HG02798 (cell line): ENCODE data around the gene CTNNBL1.

Experiments
- ATAC-seq: cut with Tn5 transposase; IDR thresholded peaks from one replicate; pipeline ENCODE4 v1.9.1; 2021; ENCODE audit warnings: mild to moderate bottlenecking; ENCODE audit not compliant: unreplicated experiment, poor library complexity

The CTNNBL1 gene

DNA sequence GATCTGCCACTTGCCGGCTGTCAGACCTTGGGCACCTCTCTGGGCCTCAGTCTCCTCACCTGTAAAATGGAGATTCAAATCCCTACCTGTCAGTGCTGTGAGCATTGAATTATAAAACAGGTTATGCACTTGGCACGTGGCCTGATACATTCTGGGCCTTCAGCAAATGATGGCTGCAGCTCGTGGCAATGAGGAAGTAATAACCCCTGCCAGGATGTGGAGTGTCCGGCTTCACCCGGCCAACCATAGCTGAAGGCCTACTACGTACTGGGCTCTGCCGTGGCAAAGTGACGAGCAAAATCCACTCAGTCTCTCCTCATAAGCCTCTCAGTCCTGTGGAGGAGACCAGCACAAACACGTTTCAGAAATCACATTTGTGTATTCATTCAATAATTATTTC, 198.2 kb downstream of the CTNNBL1 start:
- no peak for ATAC-seq

DNA sequence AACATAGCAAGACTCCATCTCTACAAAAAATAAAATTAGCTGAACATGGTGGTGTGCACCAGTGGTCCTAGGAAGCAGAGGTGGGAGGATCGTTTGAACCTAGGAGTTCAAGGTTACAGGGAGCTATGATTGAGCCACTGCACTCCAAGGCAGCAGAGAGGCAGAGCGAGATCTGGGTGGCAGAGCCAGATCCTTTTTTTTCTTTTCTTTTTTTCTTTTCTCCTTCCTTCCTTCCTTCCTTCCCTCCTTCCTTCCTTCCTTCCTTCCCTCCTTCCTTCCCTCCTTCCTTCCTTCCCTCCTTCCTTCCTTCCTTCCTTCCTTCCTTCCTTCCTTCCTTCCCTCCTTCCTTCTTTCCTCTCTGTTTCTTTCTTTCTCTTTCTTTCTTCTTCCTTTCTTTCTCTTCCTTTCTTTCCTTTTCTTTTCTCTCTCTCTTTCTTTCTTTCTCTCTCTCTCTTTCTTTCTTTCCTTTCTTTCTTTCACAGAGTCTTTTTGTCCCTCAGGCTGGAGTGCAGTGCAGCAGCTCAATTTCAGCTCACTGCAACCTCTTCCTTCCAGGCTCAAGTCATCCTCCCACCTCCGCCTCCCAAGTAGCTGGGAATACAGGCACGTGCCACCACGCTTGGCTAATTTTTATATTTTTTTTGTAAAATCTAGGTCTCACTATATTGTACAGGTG, 199.9 kb downstream of the CTNNBL1 start:
- ATAC-seq, result no peak

DNA sequence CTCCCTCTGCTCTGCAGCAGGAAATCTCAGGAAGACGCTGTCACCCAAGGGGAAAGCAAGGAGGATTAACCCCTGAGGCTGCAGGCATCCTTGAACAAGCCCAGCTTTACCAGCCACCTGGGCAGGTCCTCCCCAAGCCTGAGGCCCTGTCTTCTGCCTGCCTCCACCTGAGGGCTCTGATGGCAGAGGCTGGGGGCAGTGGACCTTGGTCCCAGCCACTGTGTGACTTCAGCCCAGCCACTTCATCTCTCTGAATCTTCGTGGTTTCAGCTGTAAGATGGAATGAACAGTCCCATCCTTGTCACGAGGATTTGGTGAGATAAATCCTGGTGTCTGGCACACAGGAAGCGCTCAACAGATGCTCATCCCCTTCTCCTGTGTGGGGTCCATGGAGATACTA, 200.6 kb downstream of the CTNNBL1 start:
- ATAC-seq, result no peak

DNA sequence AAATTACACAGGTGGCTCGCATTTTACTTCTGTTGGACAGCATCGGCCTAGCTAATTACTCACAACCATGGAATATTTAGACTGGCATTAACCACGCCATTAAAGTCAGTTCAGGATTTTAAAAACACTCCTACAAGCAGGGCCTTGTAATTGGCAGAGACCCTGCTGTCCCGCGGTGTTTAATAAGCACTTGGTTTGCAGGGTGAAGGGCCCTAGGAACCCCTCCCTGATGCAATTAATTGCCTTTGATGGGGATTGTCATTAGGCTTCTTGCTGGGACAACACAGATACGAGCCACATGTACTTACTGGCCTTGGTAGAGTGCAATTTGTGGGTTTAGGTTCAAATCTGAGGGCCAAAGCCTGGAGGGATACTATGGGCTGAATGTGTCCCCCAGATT, 201.3 kb downstream of the CTNNBL1 start:
- no peak for ATAC-seq

DNA sequence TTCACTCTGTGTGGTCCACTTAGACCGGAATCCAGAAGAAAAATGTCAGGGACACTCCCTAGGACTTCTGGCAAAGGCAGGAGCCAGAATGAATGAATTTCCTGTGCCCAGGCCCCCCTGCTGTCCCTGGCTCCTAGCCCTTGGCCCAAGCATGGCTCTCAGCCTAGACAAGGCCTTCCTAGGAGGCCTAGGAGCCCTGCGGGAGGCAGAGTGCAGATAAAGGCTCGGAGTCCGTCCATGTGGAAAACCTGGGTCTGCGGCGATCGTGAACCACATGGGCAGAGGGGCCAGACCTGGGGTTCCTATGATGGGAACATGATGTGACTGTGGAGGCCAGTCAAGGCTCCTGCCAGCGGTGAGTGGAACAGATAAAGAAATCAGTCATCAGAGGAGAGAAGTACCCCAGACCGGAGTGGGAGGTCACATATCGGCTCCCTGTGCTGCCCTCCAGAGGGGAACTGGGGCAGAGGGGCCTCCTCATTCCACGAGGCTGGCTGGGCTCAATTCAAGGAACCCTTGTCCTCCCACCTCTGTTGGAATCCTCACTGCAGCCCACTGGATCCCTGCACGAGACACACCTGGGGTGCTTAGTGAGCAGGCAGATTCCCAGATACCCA, 203.2 kb downstream of the CTNNBL1 start:
- ATAC-seq, result no peak

DNA sequence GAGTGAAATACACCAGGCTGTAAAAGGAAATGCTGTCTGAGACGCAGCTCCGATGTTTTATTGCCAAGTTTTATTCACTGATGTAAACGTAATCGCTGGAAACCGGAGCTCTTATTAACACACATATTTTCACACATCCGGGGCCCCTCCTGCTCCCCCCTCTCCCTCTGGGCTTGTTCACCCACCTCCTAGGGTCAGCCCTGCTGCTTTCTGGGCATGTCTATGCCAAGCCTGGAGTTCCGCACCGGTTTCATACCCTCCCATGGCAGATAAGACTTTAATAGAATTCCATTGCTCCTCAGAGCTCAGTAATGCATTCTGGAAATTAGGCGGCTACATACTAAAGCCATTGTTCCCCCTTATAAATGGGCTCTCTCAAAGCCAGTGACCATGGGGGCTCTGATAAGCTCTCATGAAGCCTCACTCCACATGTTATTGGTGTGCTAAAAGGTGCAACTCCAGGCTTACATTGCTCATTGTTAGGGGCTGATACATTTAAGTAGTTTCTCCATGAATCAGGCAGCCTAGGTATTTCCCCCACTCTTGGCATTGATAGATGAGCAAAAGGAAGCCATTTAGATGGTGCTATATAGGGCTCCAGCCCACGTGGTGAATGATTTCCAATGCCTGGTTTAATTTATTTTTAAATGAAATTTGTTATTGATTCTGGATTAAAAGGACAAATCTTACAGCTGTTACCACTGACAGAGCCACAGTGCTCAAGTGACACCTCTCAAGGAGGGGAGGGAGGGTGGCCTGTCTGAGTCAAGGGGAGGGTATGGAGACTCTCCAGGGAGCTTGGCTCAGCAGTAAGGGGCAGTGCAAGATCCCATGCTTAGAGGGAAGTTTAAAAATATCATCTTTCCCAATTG, 204.6 kb downstream of the CTNNBL1 start:
- ATAC-seq, result no peak

DNA sequence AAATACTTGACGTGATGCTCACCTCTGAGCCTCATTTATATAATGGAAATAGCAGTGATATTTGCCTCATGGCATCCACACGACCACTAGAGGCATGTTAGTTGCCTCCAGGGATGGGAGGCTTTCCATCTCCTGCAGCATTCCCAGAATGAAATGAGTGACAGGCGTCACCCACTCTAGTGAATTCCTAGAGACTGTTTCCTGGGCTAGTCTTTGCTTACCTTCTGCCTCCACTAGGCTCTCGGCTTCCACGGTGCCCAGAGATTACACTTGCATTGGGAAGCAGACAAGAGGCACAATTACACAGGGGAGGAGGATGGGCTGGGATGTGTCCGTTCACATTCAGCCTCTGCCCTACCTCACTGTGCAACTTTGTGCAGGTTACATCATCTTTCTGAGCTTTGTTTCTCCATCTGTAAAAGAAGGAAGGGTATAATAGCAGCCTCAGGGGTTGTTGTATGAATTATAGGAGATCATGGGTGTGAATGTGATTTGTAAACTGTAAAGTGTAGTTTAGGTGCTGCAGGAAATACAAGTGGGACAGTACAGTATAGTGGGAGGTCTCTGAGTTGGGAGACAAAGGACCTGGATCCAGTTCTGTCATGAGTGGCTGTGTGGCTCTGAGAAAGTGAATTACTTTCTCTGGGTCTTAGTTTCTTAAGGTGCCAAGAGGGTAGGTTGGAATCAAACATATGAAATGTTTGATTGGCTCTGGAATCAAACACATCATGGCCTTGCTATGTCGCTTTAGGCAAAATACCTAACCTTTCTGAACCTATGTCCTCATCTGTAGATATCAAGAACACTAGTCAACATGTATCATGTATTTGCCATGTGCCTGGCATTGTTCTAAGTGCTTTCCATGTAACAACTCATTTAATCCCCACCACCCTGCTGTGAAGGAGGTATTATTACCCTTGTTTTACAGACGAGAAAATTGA, 205.5 kb downstream of the CTNNBL1 start:
- no peak for ATAC-seq

DNA sequence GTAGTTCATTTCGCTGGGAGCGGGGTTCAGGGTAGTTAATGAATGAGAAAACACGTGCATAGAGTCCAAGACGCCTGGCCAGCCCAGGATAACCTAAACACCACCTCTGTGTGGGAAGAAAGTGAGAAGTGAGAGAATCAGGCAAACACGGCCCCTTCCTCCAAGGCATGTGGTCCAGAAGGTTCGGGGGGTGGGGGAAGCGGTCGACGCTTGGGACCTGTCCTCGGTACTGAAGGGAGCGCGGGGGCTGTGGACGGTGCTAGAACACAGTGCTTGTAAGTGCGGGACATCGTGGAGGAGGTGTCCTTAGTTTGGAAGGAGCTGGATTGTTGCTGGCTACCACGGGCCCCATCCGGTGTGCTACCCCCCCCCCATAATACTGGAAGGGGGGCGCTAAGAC, 207.4 kb downstream of the CTNNBL1 start:
- no peak for ATAC-seq

DNA sequence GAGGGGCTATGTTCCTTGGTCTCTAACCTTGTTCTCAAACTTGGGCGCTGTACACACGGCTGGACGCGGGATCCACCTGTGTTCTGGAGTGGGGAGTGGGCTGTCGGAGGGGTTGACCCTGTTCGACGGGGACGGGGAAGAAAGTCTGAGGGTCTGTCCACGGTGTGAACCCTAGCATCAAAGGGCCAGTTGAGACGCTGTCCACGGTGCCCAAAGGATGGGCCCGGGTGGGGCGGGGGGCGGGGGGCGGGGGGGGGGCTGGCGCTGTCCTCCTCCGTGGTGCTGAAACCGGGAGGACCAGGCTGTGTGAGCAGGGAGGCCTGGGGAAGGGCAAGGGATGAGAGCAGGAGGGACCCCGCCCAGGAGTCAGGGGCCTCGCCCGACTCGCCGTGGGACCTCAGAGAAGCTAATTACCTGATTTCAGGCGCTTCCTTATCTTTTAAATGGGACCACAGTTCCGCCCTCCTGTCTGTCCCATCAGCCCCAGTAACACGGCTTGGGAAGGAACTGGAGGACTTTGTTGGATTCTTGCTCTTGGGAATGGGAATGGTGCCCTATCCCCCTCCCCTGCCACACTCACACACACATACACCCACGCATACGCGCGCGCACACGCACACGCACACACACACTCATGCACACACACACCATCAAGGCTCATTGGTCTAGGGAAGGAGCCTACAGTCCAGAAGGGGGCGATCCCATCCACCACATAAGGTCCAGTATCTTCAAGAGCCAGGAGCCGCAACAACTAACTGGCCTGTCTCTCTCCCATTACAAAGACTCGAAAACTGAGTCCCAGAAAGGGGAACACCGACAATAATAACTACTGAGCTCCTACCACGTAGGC, 208.0 kb downstream of the CTNNBL1 start:
- ATAC-seq, result no peak

DNA sequence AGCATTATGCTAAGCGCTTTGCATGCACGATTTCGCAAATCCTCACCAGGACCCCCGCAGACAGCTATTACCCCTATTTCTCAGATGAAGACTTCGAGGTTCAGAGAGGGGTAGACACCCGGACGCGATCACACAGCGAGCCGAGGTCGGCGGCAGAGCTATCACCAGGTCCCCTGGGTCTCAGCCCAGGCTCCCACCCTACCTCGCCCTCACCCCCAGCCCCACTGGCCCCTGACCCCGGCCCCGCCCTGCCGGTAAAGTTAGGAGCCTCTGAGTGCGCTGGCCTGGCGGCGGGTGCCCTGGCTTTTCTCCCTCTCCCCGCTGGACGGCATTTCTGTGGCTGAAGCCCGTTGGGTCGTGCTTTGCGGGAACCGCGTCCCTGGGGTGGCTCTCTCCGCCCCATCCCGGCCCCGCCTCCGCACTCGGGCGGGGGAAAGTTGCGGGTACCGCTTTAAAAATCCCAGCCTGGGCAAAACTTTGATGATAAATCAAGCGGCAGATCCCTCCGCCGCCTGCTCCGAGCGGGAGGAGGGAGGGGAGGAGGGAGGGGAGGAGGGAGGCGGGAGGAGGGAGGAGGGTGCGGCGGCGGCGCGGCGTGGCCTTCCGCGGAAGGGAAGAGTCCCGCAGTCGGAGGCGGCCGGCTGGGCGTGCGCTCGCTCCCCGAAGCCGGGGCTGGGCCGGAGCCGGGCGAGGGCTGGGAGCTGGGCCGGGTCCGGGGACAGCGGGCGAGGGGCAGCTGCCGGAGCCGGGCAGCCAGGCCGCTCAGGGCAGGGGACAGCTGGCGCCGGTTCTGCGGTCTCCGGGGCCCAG, 208.9 kb downstream of the CTNNBL1 start, which contains the start of gene VSTM2L:
TSS of gene VSTM2L (plus strand) at position 624 of the 810 bp plus-strand sequence. CDS start 224 bp downstream, outside the sequence.
- ATAC-seq, result no peak

DNA sequence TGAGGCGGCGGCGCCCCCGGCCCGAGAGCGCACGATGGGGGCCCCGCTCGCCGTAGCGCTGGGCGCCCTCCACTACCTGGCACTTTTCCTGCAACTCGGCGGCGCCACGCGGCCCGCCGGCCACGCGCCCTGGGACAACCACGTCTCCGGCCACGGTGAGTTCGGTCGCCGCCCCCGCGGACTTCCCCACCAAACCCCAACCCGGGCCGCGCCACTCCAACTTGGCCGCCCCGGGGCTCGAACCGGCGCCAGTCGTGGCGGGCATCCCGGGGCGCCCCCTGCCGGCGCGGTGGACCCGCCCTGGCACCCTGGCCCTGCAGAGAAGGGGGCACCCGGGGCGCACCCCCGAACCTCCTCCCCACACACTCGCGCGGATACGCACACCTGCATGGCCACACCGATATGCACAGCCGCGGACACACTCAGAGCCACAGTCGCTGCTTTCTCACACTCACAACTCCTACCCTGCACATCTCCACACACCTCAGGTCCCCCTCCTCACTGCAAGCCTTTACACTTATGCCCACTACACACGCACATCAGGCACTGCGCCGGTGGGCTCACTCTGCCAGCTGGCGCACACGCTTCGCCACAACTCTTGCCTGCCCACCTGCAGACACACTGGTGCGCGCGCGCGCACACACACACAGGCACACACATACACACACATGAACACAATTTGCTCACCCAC, 209.6 kb downstream of the CTNNBL1 start:
- no peak for ATAC-seq

DNA sequence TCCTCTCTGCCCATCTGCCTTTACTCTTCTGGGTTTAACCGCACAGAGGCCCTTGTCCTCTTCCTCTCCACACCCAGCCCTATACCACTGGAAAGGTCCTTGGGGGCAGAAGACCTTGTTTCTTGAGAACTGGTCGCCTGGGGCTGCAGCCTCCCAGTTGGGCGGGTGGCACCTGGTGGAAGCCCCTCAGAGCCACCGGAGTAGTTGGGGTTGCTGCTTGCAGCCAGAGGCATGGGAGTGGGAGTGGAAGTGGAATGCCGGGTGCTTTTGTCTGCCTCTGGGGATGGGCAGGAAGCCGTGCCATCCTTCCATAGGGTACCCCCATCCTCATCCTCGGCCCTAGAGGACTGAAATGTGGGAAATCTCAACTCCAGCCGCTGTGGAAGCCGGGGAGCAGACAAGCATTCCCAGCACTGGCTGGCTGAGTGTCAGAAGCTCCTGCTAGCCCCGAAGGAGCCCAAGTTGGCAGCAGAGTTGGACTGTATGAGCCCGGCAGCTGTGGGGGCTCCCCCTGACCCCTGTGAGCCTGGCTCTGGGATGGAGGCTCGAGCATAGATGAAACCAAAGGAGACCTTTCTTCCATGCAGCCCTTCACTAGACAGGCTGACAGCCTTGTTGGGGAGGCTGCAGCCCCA, 210.3 kb downstream of the CTNNBL1 start:
- no peak for ATAC-seq

DNA sequence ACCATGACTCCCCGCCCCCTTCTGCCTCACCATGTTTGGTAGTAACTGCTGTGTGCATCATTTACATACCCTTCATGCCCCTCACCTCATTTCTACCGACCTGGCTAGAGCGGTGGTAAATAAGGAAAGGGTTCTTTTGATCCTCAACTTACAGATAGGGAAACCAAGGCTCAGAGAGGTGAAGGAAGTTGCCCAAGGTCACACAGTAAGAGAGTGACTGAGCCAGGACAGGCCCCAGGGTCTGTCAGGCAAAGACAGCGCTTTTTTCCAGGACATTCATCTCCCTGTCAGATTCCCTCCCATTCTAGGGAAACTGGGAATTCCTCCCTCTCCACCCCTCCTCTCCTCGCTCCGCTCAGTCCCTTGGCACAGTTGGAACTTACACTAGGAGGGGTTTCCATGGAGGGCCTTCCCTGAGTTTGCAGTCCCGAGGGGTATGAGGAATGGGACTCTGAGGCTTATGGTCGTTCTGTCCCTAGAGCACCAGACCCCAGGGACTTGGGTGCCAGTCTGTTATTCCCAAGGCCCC, 211.1 kb downstream of the CTNNBL1 start:
- no peak for ATAC-seq

DNA sequence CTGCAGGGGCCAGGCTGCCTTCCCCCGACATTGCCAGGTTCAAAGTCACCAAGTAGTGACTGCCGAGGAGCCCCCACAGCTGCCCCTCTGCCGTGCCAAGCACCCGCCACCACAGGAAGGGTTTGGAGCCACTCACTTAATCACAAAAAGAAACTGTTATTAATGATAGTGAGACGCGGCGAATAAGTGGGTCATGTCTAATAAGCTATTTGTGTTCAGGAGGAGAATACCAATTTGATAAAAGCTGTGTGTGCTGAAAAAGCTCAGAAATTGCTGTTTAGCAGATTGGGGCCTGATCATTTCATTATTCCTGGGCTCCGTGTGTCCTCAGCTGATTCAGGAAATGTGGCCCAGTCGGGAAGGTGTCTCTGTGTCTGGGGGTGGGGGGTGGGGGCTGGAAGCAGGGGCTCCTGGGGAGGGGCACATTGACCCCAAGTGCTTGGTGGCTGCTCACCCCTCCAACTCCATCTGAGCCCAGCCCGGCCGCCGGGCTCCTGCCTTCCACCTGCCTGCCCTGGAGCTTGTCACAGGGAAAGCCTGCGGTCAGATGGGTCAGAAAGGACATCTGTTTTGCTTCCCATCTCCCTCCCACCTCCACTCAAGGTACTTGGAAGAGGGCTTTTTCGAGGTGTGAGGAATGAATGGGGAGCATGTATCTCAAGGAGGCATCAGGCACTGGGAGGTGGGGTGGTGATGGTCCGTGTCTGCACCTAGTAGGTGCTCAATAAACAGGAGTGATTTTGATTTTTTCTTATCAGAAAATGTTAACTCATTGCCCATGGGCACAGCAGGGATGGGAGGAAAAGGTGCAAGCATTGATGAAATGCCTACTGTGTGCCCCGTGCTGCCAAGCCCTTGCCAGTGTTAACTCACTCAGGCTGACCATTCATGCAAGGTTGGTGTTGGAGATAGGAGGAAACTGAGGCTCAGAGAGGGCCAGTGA, 212.1 kb downstream of the CTNNBL1 start:
- ATAC-seq, result no peak

DNA sequence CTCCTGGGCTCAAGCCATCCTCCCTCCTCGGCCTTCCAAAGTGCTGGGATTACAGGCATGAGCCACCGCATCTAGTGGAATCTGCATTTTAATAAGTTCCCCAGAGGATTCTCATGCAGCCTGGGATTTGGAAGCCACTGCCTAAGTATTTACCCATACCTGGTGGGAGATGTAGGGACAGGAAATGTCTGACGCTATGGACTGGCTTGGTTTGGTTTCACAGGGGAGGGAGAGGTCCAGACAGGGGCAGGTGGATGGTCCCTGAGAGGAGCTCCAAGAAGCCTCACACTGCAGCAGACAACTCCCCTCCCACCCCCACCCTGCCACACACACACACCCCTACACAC, 213.5 kb downstream of the CTNNBL1 start:
- ATAC-seq, result no peak

DNA sequence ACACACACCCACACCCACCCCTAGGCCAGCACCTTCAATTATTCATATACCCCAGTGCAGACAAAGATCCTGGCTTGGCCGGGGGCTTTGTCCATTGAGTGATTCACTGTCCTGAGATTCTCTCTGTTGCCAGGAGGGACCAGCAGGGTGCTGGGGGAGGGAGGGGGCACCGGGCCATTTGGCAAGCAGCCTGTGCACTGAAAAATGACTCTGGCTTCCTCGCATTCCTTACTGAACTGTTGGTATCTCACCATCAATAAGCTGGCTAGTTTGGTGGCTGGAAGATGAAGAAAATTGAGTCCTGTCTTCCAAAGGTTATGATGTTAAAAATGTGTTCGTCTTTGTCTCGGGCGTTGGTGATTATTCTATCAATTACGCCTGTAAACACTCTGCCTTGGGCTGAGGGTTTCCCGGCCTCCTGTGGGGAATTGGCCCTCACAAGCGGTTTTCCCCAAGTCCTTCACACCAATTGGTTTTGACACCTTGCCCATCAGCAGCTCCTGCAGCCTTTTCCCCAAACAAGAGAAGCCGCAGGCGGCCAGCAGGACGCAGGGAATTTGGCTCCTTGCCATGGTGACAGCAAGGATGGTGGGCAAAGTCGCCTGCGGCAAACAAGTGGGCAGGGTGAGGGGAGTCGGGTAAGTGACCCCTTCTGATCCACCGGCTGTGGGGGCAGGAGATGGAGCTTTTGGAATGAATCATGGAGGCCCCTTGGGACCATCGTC, 214.0 kb downstream of the CTNNBL1 start:
- ATAC-seq, result no peak
